ENCODE data around the gene SETBP1.

Gene SETBP1

GRCh38 chr18:45086777-45087176, 406.1 kb downstream of the SETBP1 start:
- Histone ChIP-seq H3K27ac (ENCODE audit: low read depth, low read length) (no peak overlapping the region), H3K4me3 (ENCODE audit: low read length) (no peak overlapping the region), H4K20me1 (ENCODE audit: control insufficient read depth, insufficient read depth, low read depth, low read length) (no peaks in the 10 kb centered on the region), H3K4me2 (ENCODE audit: low read length) (no peak overlapping the region), H3K9me2 (replicated peaks; ENCODE audit: control insufficient read depth, low read length) (no peaks in the 10 kb centered on the region), H3K4me1 (ENCODE audit: control insufficient read depth, low read length) (peaks cover 6% of the 10 kb centered on the region), H3K9me3 (ENCODE audit: control insufficient read depth, insufficient read depth, low read length) (no peaks in the 10 kb centered on the region), H3K36me3 (ENCODE audit: control insufficient read depth, low read length) (no peaks in the 10 kb centered on the region), H3K79me2 (ENCODE audit: control insufficient read depth, low read length) (no peaks in the 10 kb centered on the region), H3K27me3 (ENCODE audit: control insufficient read depth, low read length) (no peaks in the 10 kb centered on the region), H3F3A (ENCODE audit: control insufficient read depth, insufficient read depth) (no peaks in the 10 kb centered on the region)
- no peak for TF ChIP-seq EZH2phosphoT487 (IDR thresholded peaks at IDR 0.05; ENCODE audit: borderline replicate concordance, low read length)
- TF ChIP-seq, protein P1, sequence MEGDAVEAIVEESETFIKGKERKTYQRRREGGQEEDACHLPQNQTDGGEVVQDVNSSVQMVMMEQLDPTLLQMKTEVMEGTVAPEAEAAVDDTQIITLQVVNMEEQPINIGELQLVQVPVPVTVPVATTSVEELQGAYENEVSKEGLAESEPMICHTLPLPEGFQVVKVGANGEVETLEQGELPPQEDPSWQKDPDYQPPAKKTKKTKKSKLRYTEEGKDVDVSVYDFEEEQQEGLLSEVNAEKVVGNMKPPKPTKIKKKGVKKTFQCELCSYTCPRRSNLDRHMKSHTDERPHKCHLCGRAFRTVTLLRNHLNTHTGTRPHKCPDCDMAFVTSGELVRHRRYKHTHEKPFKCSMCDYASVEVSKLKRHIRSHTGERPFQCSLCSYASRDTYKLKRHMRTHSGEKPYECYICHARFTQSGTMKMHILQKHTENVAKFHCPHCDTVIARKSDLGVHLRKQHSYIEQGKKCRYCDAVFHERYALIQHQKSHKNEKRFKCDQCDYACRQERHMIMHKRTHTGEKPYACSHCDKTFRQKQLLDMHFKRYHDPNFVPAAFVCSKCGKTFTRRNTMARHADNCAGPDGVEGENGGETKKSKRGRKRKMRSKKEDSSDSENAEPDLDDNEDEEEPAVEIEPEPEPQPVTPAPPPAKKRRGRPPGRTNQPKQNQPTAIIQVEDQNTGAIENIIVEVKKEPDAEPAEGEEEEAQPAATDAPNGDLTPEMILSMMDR (IDR thresholded peaks at IDR 0.05; ENCODE audit: low read depth, low read length, poor library complexity, severe bottlenecking): no peak

GRCh38 chr18:45090526-45091140, 409.9 kb downstream of the SETBP1 start:
- peaks cover 8% of the 10 kb centered on the region for H3K4me1 ChIP-seq (ENCODE audit: control insufficient read depth, low read length)
- no peaks in the 10 kb centered on the region for H3K36me3 ChIP-seq (ENCODE audit: control insufficient read depth, low read length)
- no peaks in the 10 kb centered on the region for H3K27me3 ChIP-seq (ENCODE audit: control insufficient read depth, low read length)
- H3K4me2 ChIP-seq (ENCODE audit: low read length): no peak overlapping the region
- no peaks in the 10 kb centered on the region for H3K9me3 ChIP-seq (ENCODE audit: control insufficient read depth, insufficient read depth, low read length)
- no peaks in the 10 kb centered on the region for H3K79me2 ChIP-seq (ENCODE audit: control insufficient read depth, low read length)
- no peaks in the 10 kb centered on the region for H3F3A ChIP-seq (ENCODE audit: control insufficient read depth, insufficient read depth)
- no peaks in the 10 kb centered on the region for H3K9me2 ChIP-seq (replicated peaks; ENCODE audit: control insufficient read depth, low read length)
- H3K4me3 ChIP-seq (ENCODE audit: low read length): no peak overlapping the region
- H3K27ac ChIP-seq (ENCODE audit: low read depth, low read length): no peak overlapping the region
- H4K20me1 ChIP-seq (ENCODE audit: control insufficient read depth, insufficient read depth, low read depth, low read length): no peaks in the 10 kb centered on the region
- TF ChIP-seq, protein P1 (IDR thresholded peaks at IDR 0.05; ENCODE audit: low read depth, low read length, poor library complexity, severe bottlenecking): no peak
- TF ChIP-seq EZH2phosphoT487 (IDR thresholded peaks at IDR 0.05; ENCODE audit: borderline replicate concordance, low read length): no peak

GRCh38 chr18:45100321-45101105, 419.8 kb downstream of the SETBP1 start:
- Histone ChIP-seq H3K4me2 (ENCODE audit: low read length) (no peak overlapping the region), H4K20me1 (ENCODE audit: control insufficient read depth, insufficient read depth, low read depth, low read length) (no peaks in the 10 kb centered on the region), H3K4me1 (ENCODE audit: control insufficient read depth, low read length) (peaks cover 49% of the 10 kb centered on the region), H3K9me2 (replicated peaks; ENCODE audit: control insufficient read depth, low read length) (no peaks in the 10 kb centered on the region), H3F3A (ENCODE audit: control insufficient read depth, insufficient read depth) (peaks cover 31% of the 10 kb centered on the region), H3K27me3 (ENCODE audit: control insufficient read depth, low read length) (no peaks in the 10 kb centered on the region), H3K79me2 (ENCODE audit: control insufficient read depth, low read length) (no peaks in the 10 kb centered on the region), H3K4me3 (ENCODE audit: low read length) (no peak overlapping the region), H3K27ac (ENCODE audit: low read depth, low read length) (no peak overlapping the region), H3K9me3 (ENCODE audit: control insufficient read depth, insufficient read depth, low read length) (no peaks in the 10 kb centered on the region), H3K36me3 (ENCODE audit: control insufficient read depth, low read length) (peaks cover 3% of the 10 kb centered on the region; the same call in 1 of the 2 replicates)
- TF ChIP-seq EZH2phosphoT487 (IDR thresholded peaks at IDR 0.05; ENCODE audit: borderline replicate concordance, low read length): no peak
- TF ChIP-seq, protein P1 (IDR thresholded peaks at IDR 0.05; ENCODE audit: low read depth, low read length, poor library complexity, severe bottlenecking): no peak
